Prostate gland (tissue), 2 donors: ENCODE data around the gene CD48. TPM values are rescaled to one million over a fixed set of nuclear protein-coding genes. Genes with fewer than 3 reads are reported as not detected.

Experiments
- DNase-seq: peaks from one replicate; pipeline ENCODE4 v3.0.0-alpha.2; 2019; ENCODE audit warnings: low spot score
- H3K27ac ChIP-seq, 2 donors: fragments of 200-600 bp; sonication (generic); 2 replicates each; pipeline ENCODE4 v1.5.1; 2017 to 2019
- H3K27me3 ChIP-seq: fragments of 200-600 bp; sonication (generic); replicated peaks from 2 replicates; pipeline ENCODE4 v1.5.1; 2019; ENCODE audit not compliant: insufficient read depth
- H3K36me3 ChIP-seq, 2 donors: fragments of 200-600 bp; sonication (generic); 1 replicate in 1 of 2; 2 replicates in 1 of 2; pipeline versions ENCODE4 v1.5.1 to v1.8.1; 2017 to 2019
- H3K4me1 ChIP-seq: fragments of 200-600 bp; sonication (generic); replicated peaks from 2 replicates; pipeline ENCODE4 v1.5.1; 2019
- H3K4me3 ChIP-seq, 2 donors: fragments of 200-600 bp; sonication (generic); 2 replicates each; pipeline ENCODE4 v1.5.1; 2017 to 2019
- H3K9me3 ChIP-seq: fragments of 200-600 bp; sonication (generic); 2 replicates; pipeline ENCODE4 v1.5.1; 2017
- POLR2A ChIP-seq: fragments of 450-650 bp; IDR thresholded peaks from one replicate; pipeline ENCODE4 v1.6.1; 2016; ENCODE audit warnings: antibody characterized with exemption, mild to moderate bottlenecking
- POLR2AphosphoS5 ChIP-seq: sonication (generic); formaldehyde crosslinking; IDR thresholded peaks from one replicate; pipeline ENCODE4 v1.6.1; 2017; ENCODE audit warnings: antibody characterized with exemption
- WGBS: methylation state at CpG from one replicate; pipeline ENCODE4 v1.1.5; 2018; 5-methylcytosine and 5-hydroxymethylcytosine counted together
- intact Hi-C: fragments of 100-400 bp; cut with DNase I; formaldehyde crosslinking; loops from one replicate; pipeline ENCODE4 v1.14.2; 2022
- total RNA-seq, 2 donors: library from RNA; depleted of rRNA; stranded (reverse); fragments of >200 nt; gene quantifications; one replicate each; pipeline ENCODE4 v1.1.0, GENCODE V29; 2016
- TF ChIP-seq, protein P1 (sequence below), 4 experiments: fragments of 200-600 bp in 2 of 4; fragments of 450-650 bp in 2 of 4; sonication (generic) in 2 of 4; IDR thresholded peaks; 1 replicate in 3 of 4; 2 replicates in 1 of 4; pipeline ENCODE4 v1.5.1; 2016 to 2019; ENCODE audit warnings: antibody characterized with exemption in 4 of 4, mild to moderate bottlenecking in 2 of 4, moderate library complexity in 2 of 4

CD48 gene
- total RNA-seq, 2 donors from 2014 or later = 3.0 to 4.7 TPM

DNA sequence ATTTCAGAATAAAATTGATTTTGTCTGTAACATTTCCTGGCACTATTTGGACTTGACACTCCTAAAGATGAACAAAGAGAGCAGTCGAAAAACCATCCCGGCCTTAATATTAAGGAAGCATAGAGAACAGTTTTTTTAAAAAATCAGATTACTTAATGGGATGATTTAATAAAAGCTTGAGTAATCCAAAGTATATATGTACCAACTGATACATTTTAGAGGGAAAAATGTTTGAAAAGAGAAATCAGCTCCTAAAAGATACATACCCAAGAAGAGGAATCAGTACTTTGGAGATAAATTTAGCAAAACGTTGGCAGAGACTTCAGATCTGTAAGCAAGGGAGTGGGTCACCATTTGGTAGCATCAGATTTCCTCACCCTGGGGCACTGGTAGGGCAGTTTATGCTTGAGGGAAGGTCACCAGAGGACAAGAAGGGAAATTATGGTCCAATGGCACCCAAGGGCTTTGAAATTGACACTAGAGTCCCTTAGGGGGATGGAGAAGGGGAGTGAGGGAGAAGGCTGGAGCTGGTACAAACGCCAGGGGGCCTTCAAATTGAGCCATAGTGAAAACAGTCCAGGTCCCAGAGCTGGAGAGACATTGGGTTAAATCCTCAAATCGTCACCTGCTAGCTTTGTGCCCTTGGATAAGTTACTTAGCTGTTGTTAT is 33.4 kb upstream of the CD48 start:
- Histone ChIP-seq H3K36me3 (no peaks in the 10 kb centered on the region), H3K27me3 (no peaks in the 10 kb centered on the region), H3K4me3 (no peak overlapping the region), H3K4me1 (no peaks in the 10 kb centered on the region), H3K27ac (no peak overlapping the region), H3K9me3 (no peaks in the 10 kb centered on the region)
- no peak for DNase-seq
- 65% methylated on average over 5 of the region's 5 CpGs for WGBS
- TF ChIP-seq POLR2A = no peak
- TF ChIP-seq, protein P1, sequence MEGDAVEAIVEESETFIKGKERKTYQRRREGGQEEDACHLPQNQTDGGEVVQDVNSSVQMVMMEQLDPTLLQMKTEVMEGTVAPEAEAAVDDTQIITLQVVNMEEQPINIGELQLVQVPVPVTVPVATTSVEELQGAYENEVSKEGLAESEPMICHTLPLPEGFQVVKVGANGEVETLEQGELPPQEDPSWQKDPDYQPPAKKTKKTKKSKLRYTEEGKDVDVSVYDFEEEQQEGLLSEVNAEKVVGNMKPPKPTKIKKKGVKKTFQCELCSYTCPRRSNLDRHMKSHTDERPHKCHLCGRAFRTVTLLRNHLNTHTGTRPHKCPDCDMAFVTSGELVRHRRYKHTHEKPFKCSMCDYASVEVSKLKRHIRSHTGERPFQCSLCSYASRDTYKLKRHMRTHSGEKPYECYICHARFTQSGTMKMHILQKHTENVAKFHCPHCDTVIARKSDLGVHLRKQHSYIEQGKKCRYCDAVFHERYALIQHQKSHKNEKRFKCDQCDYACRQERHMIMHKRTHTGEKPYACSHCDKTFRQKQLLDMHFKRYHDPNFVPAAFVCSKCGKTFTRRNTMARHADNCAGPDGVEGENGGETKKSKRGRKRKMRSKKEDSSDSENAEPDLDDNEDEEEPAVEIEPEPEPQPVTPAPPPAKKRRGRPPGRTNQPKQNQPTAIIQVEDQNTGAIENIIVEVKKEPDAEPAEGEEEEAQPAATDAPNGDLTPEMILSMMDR (IDR thresholded peaks at IDR 0.05) = no peak
- no peak for TF ChIP-seq POLR2AphosphoS5
- intact Hi-C loops = no loop called here

DNA sequence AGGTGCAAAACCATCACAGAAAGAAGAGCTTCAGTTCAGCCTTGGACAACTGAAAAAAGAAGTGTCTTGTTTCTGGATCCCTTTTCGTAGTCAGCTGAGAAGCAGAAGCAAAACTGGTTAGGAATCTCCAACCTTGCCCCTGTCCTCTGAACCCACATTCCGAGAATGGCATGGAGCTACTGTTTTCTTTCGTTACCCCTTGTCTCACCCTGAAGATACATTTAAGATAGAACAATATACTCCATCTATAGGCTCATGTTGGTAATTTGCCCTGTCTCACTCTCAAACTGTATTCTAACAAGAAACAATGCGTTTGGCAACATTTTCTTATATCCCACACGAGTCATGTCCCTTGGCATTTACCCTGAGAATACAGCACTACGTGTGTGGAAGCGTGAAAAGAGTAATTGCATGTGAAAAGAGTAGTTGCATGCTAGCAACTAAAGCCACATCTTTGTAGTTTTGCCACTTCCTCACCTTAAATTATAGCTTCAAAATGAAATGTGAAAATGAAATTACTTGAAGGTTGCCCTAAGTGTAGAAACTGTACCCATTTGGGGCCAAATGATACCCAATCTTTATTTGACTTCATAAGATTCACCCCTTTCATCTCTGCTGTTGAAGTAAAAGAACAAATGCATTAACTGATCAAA is 32.7 kb upstream of the CD48 start:
- H3K27me3 ChIP-seq = no peaks in the 10 kb centered on the region
- H3K4me1 ChIP-seq = no peaks in the 10 kb centered on the region
- DNase-seq = no peak
- 73% methylated on average over 7 of the region's 7 CpGs for WGBS
- H3K27ac ChIP-seq = no peak overlapping the region
- no peak overlapping the region for H3K4me3 ChIP-seq
- TF ChIP-seq POLR2A = no peak
- intact Hi-C loops = no loop called here
- H3K9me3 ChIP-seq = no peaks in the 10 kb centered on the region
- no peaks in the 10 kb centered on the region for H3K36me3 ChIP-seq

DNA sequence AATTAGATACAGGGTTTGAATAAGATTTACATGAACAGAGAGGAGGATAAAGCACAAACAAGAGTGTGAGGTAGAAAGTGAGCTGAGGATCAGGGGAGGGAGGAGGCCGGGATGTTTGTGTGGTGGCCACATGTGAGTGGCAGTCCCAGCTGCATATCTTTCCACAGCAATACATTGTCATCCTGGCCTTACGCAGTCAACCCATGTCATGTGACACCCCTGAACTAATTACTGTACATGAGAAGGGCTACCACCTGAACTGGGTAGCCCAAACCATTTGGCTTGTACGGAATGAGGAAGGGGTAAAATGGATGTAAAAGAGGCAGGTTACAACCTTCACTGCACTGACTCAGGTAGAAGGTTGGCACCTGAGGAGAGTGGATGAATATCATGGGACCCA is 31.6 kb upstream of the CD48 start:
- Histone ChIP-seq H3K27ac (no peak overlapping the region), H3K4me3 (no peak overlapping the region), H3K4me1 (no peaks in the 10 kb centered on the region), H3K9me3 (no peaks in the 10 kb centered on the region), H3K27me3 (no peaks in the 10 kb centered on the region), H3K36me3 (no peaks in the 10 kb centered on the region)
- DNase-seq = no peak
- 78% methylated on average over 3 of the region's 3 CpGs for WGBS
- TF ChIP-seq, protein P1 (IDR thresholded peaks at IDR 0.05) = no peak
- TF ChIP-seq POLR2A (no peak), POLR2AphosphoS5 (no peak)
- intact Hi-C loops = no loop called here

DNA sequence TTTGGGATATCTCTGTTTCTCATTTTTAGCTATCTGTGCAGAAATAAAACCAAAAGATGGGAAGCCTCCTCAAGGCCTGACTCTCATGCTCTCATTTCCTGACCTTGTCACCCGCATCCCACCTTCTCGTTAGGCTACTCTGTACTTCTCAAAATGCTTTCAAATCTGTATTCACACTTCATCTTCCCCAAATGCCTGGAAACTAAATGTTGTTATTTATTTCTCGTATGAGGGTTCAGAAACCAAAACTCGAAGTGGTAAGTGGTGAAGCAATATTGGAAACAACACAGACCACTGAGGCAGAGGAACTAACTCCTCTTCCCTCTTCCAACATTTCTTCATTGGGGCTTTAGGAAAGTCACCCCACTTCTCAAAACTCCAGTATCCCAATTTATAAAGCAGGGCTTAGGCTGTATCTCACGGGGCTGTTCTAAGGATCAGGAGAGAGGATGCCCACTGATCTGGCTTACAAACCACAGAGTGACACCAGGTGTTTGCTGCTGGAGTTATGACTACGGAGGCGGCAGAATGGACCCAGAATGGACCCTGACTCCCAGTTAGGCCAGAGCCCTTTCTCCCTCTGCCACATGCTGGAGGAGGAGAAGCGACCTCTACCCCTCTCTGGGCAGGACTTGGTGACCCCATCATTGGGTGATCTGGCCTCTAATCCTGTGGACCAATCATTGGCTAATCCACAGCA is 31.0 kb upstream of the CD48 start:
- Histone ChIP-seq H3K9me3 (no peaks in the 10 kb centered on the region), H3K27ac (no peak overlapping the region), H3K4me3 (no peak overlapping the region), H3K27me3 (no peaks in the 10 kb centered on the region), H3K36me3 (no peaks in the 10 kb centered on the region), H3K4me1 (no peaks in the 10 kb centered on the region)
- 88% methylated on average over 8 of the region's 8 CpGs for WGBS
- TF ChIP-seq POLR2AphosphoS5 = no peak
- TF ChIP-seq POLR2A = no peak
- TF ChIP-seq, protein P1 (IDR thresholded peaks at IDR 0.05) = no peak
- no peak for DNase-seq
- intact Hi-C loops = no loop called here

DNA sequence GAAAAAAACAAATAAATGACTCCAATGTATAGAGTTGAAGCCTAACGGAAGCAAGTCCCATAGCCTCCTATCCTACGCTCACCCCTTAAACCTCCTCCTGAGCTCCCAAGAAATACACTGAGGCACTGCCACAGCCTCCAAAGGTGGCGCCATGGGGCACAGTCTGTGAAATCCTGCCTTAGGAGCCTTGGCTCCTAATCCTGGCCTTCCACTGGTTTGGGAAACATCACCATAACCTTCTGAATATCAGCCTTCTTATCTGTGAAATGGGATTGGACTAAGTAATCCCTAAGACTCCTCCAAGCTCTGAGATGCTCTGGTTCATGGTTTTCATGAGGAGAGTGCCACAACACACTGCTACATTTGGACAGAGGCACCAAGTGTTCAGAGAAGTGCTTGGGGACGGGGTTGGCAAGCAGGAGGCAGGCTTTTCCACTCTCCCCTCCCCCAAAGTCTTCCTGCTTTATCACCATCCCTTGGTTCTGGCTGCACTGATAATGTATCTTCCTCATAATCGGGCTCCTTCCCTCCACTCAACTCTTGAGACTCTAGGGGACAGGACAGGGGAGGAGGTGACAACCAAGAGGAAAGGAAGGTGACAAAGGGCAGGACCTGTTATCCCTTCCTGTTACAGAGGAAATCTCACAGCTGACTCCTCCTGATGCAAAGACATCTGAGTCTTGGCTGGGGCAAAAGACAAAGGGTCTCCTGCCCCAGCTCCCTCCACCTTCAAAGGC is 30.2 kb upstream of the CD48 start:
- intact Hi-C loops = no loop called here
- no peak overlapping the region for H3K27ac ChIP-seq

More for the DNA sequence above, 30.2 kb upstream of the CD48 start:
- Histone ChIP-seq H3K27me3 (no peaks in the 10 kb centered on the region), H3K4me1 (no peaks in the 10 kb centered on the region), H3K36me3 (no peaks in the 10 kb centered on the region), H3K4me3 (no peak overlapping the region), H3K9me3 (no peaks in the 10 kb centered on the region)
- WGBS = 66% methylated on average over 5 of the region's 5 CpGs
- no peak for DNase-seq
- TF ChIP-seq POLR2A = no peak
- TF ChIP-seq POLR2AphosphoS5 = no peak
- TF ChIP-seq, protein P1 (IDR thresholded peaks at IDR 0.05) = no peak
